ENCODE results near the gene SYNDIG1. TPM values are rescaled to one million over a fixed set of nuclear protein-coding genes. Genes with fewer than 3 reads are reported as not detected.

SYNDIG1 gene
- total RNA-seq, 6 experiments from 2014 or later, result not detected

GRCh38 chr20:24629668-24630067 is 160.2 kb downstream of the SYNDIG1 start:
- no peak overlapping the region for H3K27ac ChIP-seq
- ATAC-seq, result no peak
- DNase-seq, result no peak
- H3K36me3 ChIP-seq, result no peaks in the 10 kb centered on the region
- no peak for TF ChIP-seq CTCF (IDR thresholded peaks at IDR 0.05)
- no peak for TF ChIP-seq POLR2A (IDR thresholded peaks at IDR 0.05)
- intact Hi-C loops (cut with DNase I), result no loop called here
- H3K4me1 ChIP-seq, result no peaks in the 10 kb centered on the region
- WGBS (ENCODE audit: insufficient coverage, low coverage, low lambda C conversion rate, missing lambda C conversion rate), result 52% methylated on average over 2 of the region's 3 CpGs
- H3K9me3 ChIP-seq, result no peaks in the 10 kb centered on the region
- no peaks in the 10 kb centered on the region for H3K27me3 ChIP-seq
- H3K4me3 ChIP-seq, result no peak overlapping the region

GRCh38 chr20:24630486-24631172 is 161.2 kb downstream of the SYNDIG1 start:
- Histone ChIP-seq H3K36me3 (no peaks in the 10 kb centered on the region), H3K4me1 (no peaks in the 10 kb centered on the region), H3K4me3 (no peak overlapping the region), H3K9me3 (no peaks in the 10 kb centered on the region), H3K27ac (no peak overlapping the region), H3K27me3 (no peaks in the 10 kb centered on the region)
- 84% methylated on average over 5 of the region's 6 CpGs for WGBS (ENCODE audit: insufficient coverage, low coverage, low lambda C conversion rate, missing lambda C conversion rate)
- ATAC-seq, result no peak
- no peak for DNase-seq
- TF ChIP-seq CTCF (IDR thresholded peaks at IDR 0.05) (no peak), POLR2A (IDR thresholded peaks at IDR 0.05) (no peak)
- intact Hi-C loops (cut with DNase I), result no loop called here

- ATAC-seq (no peak), DNase-seq (no peak)
- no CpG with 5 or more reads among the region's 11 CpGs for WGBS (ENCODE audit: insufficient coverage, low coverage, low lambda C conversion rate, missing lambda C conversion rate)
- Histone ChIP-seq H3K27ac (no peak overlapping the region), H3K9me3 (no peaks in the 10 kb centered on the region), H3K4me3 (no peak overlapping the region), H3K4me1 (no peaks in the 10 kb centered on the region), H3K27me3 (no peaks in the 10 kb centered on the region), H3K36me3 (no peaks in the 10 kb centered on the region)
- TF ChIP-seq POLR2A (IDR thresholded peaks at IDR 0.05) (no peak), CTCF (IDR thresholded peaks at IDR 0.05) (no peak)
- intact Hi-C loops (cut with DNase I), result no loop called here
These were observed 161.7 kb downstream of the SYNDIG1 start for GRCh38 chr20:24631173-24631505.

- WGBS (ENCODE audit: insufficient coverage, low coverage, low lambda C conversion rate, missing lambda C conversion rate), result 48% methylated on average over 7 of the region's 7 CpGs
- ATAC-seq (no peak), DNase-seq (no peak)
- no peaks in the 10 kb centered on the region for H3K27me3 ChIP-seq
- H3K36me3 ChIP-seq, result no peaks in the 10 kb centered on the region
- TF ChIP-seq CTCF (IDR thresholded peaks at IDR 0.05) (no peak), POLR2A (IDR thresholded peaks at IDR 0.05) (no peak)
- intact Hi-C loops (cut with DNase I), result no loop called here
- H3K4me1 ChIP-seq, result no peaks in the 10 kb centered on the region
- H3K4me3 ChIP-seq, result no peak overlapping the region
- H3K9me3 ChIP-seq, result no peaks in the 10 kb centered on the region
- H3K27ac ChIP-seq, result no peak overlapping the region
These were observed 163.2 kb downstream of the SYNDIG1 start for GRCh38 chr20:24632581-24632980.

- Histone ChIP-seq H3K27me3 (no peaks in the 10 kb centered on the region), H3K36me3 (no peaks in the 10 kb centered on the region), H3K27ac (no peak overlapping the region), H3K9me3 (no peaks in the 10 kb centered on the region), H3K4me3 (no peak overlapping the region), H3K4me1 (no peaks in the 10 kb centered on the region)
- intact Hi-C loops (cut with DNase I), result no loop called here
- TF ChIP-seq CTCF (IDR thresholded peaks at IDR 0.05) (no peak), POLR2A (IDR thresholded peaks at IDR 0.05) (no peak)
- DNase-seq, result no peak
- 69% methylated on average over 4 of the region's 12 CpGs for WGBS (ENCODE audit: insufficient coverage, low coverage, low lambda C conversion rate, missing lambda C conversion rate)
- ATAC-seq, result no peak
These were observed 163.6 kb downstream of the SYNDIG1 start for GRCh38 chr20:24633026-24633425.
